ENCODE data around the gene KRTAP5-5.
A peak's percentile ranks its signal among the peaks of the same experiment; 100 is the strongest.
"Not testable (repeated sequence)": the region's sequence is repeated elsewhere in the genome, so short reads cannot be mapped to it uniquely, and the experiment has no call there.

KRTAP5-5 gene

DNA sequence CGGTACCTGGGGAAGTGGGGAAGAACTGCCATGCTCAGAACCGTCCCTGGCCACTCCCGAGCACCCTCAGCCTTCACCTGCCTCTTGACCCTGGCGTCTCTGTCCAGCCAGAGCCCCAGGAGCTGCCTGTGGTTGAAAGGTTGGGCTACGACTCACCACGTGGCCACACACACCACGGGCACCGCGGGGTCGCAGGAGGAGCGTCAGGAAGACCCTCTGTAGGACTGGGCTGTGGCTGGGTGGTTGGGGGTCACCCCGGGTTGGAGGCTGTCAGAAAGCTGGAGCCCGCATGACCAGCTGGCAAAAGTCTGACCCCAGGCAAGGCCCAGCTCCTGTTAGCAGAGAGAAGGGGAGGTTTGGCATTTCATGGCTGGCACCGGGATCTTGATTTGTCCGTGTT lies 11.5 kb downstream of the KRTAP5-5 start:
- DNase-seq (ENCODE audit: low read depth in 4 of 4, low spot score in 1 of 4) = no peak

DNA sequence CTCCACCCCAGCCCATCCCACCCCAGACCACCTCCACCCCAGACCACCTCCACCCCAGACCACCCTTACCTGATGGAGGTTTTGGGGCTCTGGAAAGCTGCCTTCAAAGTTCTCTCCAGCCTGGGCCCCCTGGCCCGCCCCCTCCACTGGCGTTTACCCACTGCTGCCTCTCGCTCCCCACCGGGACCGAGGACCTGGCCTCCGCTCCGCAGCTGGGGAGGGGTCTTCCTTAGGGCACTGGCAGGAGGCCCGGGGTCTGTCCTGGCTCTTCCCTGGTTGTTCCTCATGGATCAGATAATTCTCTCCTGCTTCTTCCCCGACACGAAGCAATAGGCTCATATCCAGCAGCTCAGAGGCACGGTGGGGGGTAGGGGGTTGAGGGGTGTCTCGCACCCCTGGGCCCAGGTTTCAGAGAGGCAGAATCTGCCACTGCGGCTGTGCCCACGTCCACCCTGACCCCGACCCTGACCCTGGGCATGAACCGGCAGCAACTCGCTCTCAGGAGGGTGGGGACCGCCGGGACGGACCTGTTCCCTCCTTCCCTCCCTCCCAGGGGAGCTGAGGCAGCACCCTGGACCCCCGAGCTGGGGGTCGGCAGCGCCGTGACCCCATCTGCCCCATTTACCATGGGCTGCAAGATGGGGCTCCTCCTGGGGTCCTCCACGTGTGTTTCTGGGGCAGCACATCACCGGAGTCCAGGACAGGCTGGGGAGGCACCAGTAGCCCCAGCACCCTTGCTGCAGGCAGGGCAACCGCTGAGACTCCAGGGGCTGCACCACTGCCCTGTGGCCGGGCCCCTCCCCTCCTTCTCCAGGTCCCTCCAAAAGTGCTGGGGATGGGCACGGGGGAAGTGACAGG lies 12.9 kb downstream of the KRTAP5-5 start:
- DNase-seq (ENCODE audit: low read depth in 4 of 4, low spot score in 1 of 4) = no peak

DNA sequence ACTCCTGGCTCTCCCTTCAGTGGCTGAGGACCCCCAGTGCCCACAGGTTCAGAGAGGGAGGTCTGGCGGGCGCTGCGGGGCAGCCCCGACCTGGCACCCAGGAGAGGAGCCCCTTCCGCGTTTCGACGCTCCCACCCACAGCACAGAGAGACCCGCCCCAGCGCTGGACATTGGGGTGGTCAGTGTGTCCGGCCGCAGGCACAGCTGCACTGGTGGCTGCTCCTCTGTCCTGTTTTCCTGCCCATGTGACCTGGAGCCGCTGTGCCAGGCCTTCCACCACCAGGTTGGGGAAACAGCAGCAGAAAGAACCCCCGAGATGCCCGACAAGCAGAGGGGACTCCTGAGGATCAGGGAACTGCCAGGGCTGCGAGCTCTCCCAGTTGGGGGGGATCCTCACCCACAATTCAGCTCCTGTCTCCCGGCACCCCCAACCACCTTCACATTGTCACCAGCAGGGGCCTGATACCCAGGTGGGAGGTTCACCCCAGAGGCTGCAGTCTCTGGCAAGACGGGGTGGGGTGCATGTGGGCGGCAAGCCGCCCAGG lies 13.6 kb downstream of the KRTAP5-5 start:
- DNase-seq (ENCODE audit: low read depth in 4 of 4, low spot score in 1 of 4) = no peak

DNA sequence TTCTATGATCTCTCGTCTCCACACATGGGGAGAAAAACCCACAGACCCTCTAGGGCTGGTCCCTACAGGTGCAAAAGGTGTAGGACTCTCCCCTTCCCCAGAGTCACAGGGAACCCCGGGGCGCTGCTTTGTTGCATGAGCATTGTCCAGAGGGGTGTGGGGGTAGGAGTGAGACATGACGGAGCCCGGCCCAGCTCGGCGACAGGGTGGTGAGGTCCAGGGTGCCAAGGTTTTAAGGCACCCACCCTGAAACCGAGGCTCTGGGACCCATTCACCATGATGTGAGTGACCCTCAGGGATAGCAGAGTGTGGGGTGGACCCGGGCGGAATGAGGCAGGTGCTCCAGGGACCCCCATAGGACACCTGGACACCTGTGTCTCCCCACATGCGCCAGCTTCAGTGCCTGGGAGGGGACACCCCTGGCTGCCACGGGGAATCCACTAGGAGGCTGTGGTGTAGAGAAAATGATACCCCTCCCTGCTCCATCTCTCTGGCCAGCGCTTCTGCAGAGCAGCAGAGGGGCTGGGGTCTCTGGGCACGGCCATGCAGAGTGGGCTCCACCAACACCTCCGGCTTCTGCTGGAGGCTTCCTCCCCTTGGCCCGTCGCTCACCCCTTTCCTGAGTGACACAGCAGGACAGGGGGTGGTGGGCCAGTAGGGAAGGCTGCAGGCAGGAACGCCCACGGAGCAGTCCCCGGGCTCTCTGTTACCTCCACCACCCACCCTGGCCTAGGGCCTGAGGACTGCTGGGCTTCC lies 15.2 kb downstream of the KRTAP5-5 start:
- DNase-seq (ENCODE audit: low read depth in 4 of 4, low spot score in 1 of 4) = no peak

DNA sequence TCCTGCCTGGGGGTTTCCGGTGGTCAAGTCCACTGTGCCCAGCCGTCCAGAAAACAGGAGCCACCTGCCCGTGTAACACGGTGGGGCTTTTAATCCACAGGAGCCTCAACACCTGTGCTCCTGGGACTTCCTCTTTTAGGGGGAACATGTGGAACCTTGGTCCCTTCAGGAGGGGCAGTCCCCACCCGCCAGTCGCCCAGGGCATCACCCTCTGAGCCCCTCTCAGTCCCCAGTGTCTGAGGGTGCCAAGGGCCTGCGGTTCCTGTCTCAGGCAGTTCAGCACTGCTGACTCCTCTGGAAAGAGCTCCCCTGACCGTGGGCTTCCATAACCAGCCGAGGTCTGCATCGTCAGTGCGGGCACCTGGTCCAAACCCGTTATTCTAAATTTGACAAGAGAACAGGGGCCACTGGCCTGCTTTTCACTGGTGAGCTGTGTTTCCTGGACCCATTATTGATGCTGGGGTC lies 15.8 kb downstream of the KRTAP5-5 start:
- DNase-seq (ENCODE audit: low read depth in 4 of 4, low spot score in 1 of 4) = no peak

DNA sequence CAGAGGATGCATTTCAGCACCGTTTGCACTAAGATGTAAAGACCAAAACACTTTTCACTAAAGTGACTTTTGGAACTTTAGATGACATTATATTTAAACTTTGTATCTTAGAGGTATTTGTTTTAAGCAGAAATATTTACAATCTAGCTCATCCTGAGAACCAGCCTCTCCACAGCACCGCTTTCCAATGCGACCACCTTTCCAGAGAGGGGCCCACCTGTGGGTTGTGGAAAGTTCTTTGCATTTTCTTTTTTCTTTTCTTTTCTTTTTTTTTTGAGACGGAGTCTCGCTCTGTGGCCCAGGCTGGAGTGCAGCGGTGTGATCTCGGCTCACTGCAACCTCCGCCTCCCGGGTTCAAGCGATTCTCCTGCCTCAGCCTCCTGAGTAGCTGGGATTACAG lies 17.0 kb downstream of the KRTAP5-5 start:
- DNase-seq (ENCODE audit: low read depth in 4 of 4, low spot score in 1 of 4) = not testable (repeated sequence)

DNA sequence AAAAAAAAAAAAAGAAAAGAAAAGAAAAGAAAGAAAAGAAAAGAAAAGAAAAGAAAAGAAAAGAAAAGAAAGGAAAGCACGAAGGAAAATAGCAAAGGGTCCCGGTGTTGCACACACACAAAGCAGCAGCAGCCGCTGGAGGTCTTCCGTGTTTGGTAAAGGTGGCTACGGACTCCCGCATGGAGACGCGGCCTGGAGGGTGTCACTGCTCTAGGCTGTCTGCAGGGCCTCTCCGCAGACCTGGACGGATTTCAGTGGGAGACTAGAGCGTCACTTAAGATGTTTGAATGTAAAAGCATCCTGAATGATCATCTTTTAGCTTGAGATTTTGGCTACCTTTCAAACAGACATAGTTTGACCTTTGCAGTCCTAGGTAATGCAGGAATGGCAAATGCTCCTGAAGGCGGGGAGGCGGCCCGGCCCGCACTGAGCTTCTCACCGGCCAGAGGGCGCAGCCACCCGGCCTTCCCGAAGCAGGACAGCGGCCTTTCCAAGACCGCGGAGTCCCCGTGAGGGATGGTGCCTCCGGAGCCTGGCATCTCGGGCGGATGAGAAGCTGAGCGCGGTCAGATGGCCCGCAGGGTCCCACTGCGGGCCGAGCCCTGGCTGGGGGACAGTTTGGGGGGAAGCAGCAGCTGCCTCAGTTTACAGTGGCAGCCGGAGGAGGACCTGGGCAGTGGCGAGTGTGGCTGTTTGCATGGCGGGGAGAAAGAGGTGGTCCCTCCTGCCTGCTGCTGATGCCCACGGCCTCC lies 18.5 kb downstream of the KRTAP5-5 start:
- DNase-seq (ENCODE audit: low read depth in 4 of 4, low spot score in 1 of 4) = no peak

DNA sequence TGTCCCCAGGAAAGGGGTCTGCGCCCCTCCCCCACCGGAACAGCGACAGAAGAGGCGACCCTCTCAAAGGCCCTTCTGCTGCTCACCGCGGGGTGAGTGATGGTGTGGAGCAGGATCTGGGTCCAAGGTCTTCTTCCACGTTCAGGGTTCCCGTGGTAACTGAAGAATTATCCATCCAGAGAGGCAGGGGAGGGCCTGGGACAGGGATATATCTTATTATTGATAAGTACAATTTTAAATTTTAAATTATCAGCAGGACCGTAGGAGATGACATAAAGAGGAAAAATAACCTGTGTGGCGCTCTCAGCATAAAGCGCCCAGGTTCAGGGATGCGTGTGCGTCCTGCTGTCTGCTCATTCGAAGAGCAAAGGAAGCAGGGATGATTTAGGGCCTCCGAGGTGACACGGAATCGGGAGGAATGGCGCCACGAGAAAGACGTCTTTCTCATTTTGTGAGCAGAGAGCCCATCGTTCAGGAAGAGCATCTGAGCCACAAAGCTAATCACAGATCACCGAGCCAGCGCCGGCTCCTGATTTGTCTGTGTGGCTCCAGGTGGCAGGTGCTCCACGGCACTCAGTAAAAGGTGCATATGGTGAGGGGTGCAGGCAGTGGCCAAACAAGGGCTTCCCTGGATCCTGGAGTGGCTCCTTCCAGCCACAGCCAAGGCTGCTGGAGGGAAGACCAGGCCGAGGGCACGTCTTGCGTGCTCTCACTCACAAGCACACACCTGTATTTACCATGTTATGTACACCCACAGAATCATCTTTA lies 19.3 kb downstream of the KRTAP5-5 start:
- no peak for DNase-seq (ENCODE audit: low read depth in 4 of 4, low spot score in 1 of 4)

DNA sequence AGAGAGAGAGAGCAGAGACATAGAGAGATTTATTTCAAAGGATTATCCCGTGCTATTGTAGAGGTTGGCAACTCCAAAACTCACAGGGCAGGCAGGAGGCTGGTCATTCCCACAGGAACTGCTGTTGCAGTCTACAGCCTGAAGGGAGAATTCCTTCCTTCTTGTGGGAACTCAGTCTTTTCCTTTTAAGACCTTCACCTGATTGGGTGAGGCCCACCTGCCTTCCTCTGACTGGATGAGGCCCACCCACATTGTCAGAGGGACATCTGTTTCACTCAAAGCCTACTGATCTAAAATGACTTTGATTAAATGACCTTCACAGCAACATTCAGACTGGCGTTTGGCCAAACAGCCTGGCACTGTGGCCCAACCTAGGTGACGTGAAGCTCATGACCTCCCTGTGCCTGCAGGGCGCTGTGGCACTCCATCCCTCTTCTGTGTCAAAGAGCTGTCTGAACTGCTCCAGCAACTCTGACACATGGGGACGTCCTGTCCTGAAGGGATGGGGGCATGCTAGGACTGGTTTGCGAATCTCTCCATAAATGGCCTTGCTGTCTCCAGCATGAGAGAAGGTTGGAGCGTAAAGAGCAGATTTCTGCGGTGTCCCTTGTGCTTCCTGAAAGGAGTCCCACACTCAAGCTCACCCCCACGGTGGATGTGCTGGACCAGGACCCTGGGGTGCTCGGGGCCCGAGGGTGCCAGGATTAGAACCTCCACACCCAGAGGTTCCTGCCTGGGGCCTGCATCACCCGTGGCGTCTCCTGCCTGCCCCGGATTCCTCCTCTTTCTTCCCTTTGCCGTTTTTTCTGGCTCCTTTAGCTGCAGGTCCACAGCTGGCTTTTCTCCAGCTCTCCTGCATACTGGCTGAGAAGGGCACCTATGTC lies 20.7 kb downstream of the KRTAP5-5 start:
- DNase-seq (ENCODE audit: low read depth in 4 of 4, low spot score in 1 of 4) = no peak

DNA sequence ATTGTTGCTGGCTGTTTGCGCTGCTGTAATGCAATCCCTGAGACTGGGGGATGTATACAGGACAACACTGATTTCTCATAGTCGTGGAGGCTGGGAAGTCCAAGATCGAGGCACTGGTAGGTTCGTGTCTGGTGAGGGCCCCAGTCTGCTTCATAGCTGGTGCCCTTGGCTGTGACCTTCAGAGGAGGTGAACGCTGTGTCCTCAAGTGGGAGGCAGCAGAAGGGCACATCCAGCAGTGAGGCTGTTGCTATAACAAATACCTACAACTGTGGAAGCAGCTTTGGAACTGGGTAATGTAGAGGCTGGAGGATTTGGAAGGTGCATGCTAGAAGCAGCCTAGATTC lies 21.3 kb downstream of the KRTAP5-5 start:
- DNase-seq (ENCODE audit: low read depth in 4 of 4, low spot score in 1 of 4) = no peak

DNA sequence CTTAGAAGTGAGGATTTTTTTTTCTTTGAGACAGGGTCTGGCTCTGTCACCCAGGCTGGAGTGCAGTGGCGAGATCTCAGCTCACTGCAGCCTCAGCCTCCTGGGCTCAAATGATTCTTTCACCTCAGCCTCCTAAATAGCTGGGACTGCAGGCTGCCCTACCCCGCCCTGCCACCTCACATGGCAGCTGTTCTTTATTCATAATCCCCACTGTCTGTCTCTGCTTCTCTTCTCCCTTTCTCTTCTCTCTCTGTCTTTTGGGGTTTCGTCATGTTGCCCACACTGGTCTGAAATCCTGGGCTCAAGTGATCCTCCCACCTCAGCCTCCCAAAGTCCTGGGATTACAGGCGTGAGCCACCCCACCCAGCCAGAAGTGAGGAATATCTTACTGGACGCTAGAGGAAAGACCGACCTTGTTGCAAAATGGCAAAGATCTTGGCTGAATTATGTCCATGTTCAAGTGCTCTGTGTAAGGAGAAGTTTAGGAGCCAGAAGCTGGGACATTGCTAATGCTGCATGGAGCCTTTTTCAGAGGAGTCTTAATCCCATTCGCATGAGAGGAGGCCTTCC lies 21.9 kb downstream of the KRTAP5-5 start:
- no peak for DNase-seq (ENCODE audit: low read depth in 4 of 4, low spot score in 1 of 4)

DNA sequence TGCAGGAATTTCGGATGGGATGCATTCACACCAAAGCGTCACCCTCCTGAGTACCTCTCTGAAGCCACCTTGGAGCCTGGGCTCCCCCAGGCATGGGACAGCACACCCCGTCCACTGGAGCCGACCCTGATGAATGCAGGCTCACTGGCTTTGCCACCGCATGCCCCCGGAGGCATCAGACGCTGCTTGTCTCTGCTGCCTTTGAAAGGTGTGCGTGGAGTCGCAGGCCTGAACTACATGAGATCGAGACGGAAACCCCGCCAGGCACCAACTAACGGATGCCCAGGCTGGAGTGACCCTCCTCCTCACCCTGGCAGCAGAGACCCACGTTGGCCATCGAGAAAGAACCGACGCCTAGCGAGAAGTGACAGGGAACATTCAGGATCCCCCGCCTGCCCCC lies 22.5 kb downstream of the KRTAP5-5 start:
- no peak for DNase-seq (ENCODE audit: low read depth in 4 of 4, low spot score in 1 of 4)

DNA sequence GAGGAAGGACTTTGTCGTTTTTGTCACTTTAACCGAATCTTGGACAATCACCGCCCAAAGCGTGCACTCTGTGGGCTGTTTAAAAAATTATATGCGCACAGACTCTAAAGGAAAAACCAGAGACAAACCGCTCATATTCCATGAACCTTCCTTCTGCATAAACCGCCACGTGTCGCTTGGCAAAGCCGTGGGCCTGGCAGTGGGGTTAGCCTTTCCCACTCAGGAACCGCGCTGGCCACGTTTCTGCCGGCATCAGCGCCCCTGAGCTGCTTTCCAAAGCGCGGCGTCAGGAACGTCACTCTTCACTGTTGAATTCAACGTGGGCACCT lies 22.8 kb downstream of the KRTAP5-5 start:
- no peak for DNase-seq (ENCODE audit: low read depth in 4 of 4, low spot score in 1 of 4)

DNA sequence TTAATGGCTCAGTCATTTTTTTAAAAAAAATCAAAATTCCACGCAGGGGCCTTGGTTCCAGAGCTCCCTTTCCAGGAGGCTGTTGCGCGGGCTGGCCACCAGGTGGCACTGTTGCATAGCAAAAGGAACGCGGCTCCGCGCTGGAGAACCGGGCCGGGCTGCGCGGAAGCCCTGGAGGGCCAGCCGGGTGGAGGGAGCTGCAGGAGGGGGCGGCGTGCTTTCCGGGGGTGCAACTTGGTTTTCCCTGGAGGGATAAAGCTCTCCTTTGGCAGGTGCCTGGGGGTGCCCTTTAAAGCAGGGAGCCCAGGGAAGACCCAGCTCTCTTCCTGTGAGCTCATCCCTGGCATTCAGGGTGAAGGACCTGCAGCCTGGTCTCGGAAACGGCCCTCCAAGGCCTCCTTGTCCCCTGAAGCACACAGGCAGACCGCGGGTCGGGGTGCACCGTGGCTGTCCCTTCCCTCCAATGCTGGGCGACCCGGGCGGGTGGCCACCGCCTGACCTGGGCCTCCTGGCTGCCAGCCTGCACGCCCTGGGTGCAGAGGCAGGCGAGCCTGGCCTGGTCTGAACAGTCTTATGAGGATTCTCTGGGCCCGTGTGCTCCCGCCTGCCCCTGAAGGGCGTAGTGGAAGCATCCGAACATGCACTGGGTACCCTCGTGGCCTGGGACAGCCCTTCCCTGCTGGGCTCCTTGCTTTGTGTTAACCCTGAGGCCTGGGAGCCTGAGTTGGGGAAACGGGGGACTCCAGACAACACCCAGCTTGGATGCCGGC lies 23.4 kb downstream of the KRTAP5-5 start:
- peak; percentile 55 to 79 (median 66) for DNase-seq (ENCODE audit: low read depth in 4 of 4, low spot score in 1 of 4)

DNA sequence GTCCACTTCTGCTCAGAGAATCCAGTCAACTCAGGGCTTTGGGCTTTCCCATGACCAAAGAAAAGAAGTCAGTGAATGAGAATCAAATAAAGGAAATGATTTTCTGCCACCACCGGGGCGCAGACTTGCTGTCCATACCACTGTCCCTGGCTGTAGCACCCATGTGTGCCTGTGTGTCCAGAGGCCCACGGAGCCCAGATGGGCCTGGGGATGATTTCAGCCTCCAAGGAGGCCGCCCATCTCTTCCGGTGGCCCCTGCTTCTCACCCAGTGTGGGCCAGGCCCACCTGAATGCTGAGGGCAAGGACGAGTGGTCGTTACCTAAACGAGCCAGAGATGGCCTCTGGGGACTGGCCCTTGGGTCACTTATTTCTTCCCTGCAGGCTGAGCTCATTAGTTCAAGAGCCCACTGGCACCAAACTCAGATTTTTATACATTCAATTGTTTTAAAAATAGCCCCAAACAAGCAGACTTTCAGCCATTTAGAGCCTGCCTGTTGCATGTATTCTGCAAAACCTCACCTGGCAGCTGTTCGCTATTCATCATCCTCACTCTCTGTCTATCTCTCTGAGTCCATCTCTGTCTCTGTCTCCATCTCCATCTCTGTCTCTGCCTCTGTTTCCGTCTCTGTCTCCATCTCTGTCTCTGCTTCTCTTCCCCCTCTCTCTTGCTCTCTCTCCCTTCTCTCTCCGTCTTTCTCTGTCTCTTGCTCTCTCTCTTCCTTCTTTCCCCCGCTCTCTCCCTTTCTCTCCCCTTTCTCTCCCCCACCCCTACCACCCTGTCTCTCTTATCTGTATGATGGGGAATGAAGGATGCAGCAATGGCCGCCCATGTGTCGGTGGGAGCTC lies 24.2 kb downstream of the KRTAP5-5 start:
- no peak for DNase-seq (ENCODE audit: low read depth in 4 of 4, low spot score in 1 of 4)

DNA sequence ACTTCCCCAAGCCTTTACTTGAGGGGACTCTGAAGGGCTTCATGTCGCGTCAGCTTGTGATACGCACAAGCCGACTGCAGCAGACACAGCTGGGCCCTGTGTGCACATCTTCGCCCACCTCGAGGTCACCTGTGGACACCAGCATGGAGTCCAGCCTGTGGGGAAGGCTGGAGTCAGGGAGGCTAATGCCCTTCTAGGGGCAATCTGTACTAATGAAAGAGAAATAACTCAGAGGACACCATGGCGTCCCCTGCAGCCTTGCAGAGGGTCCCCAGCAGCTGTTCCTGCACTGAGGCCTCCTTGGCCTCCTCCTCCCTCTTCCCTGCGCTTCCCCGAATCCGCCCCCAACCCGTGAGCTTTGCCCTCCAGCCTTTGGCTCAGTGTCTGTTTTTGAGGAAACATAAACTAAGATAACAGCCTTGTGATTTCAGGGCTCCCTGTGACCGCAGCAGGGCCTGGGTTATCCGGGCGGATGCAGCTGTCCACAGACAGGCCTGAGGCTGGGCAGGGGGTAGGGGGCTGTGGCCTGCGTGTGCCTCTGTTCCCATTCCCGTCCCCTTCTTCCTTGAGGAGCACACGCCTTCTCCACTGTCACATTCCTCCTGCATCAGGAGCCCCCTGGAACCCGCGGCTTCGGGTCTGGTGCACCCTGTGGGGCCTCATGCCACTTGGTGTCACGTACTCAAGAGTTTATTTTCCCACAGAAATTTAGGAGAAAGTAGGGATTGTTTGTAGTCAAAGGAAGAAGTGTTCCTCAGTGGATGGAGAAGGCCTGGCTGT lies 25.0 kb downstream of the KRTAP5-5 start:
- DNase-seq (ENCODE audit: low read depth in 4 of 4, low spot score in 1 of 4) = no peak

All from stimulated activated CD4-positive, alpha-beta T cell treated with anti-CD3 and anti-CD28 coated beads, Interleukin-1b, Interleukin-23, amount 100 ng/mL, for 24 hours (primary cell).